ENCODE measurements around the gene BTBD10. TPM values are rescaled to one million over a fixed set of nuclear protein-coding genes. Genes with fewer than 3 reads are reported as not detected.
"Not testable (repeated sequence)": the region's sequence is repeated elsewhere in the genome, so short reads cannot be mapped to it uniquely, and the experiment has no call there.

The BTBD10 gene
- total RNA-seq, 1 donor from 2014 or later, result 24.7 TPM

- DNase-seq (ENCODE audit: extremely low spot score, unreplicated experiment), result no peak
Observed at GRCh38 chr11:13445588-13445987, 17.4 kb downstream of the BTBD10 start.

GRCh38 chr11:13440100-13440855, 22.7 kb downstream of the BTBD10 start:
- TF ChIP-seq CTCF (conservative IDR thresholded peaks at IDR 0.05), result no peak
- Mint-ChIP-seq H3K27me3 (no peaks in the 10 kb centered on the region), H3K4me3 (no peak overlapping the region), H3K4me1 (ENCODE audit: unreplicated experiment) (peaks cover 5% of the 10 kb centered on the region), H3K9me3 (no peaks in the 10 kb centered on the region), H3K36me3 (no peaks in the 10 kb centered on the region), H3K27ac (no peak overlapping the region)
- no peak for DNase-seq (ENCODE audit: extremely low spot score, unreplicated experiment)

More at GRCh38 chr11:13445588-13445987, 17.4 kb downstream of the BTBD10 start:
- no peak for TF ChIP-seq CTCF (conservative IDR thresholded peaks at IDR 0.05)
- Mint-ChIP-seq H3K27ac (no peak overlapping the region), H3K4me1 (ENCODE audit: unreplicated experiment) (no peaks in the 10 kb centered on the region), H3K4me3 (no peak overlapping the region), H3K36me3 (no peaks in the 10 kb centered on the region), H3K9me3 (no peaks in the 10 kb centered on the region), H3K27me3 (no peaks in the 10 kb centered on the region)

- Mint-ChIP-seq H3K27me3 (no peaks in the 10 kb centered on the region), H3K9me3 (no peaks in the 10 kb centered on the region)
- no peak for DNase-seq (ENCODE audit: extremely low spot score, unreplicated experiment)
Observed at GRCh38 chr11:13438291-13438690, 24.7 kb downstream of the BTBD10 start.

GRCh38 chr11:13436836-13437235, 26.2 kb downstream of the BTBD10 start:
- not testable (repeated sequence) for H3K27me3 Mint-ChIP-seq; H3K4me3 Mint-ChIP-seq; H3K36me3 Mint-ChIP-seq; H3K27ac Mint-ChIP-seq; H3K4me1 Mint-ChIP-seq (ENCODE audit: unreplicated experiment); DNase-seq (ENCODE audit: extremely low spot score, unreplicated experiment); H3K9me3 Mint-ChIP-seq

More at GRCh38 chr11:13438291-13438690, 24.7 kb downstream of the BTBD10 start:
- Mint-ChIP-seq H3K4me3 (no peak overlapping the region), H3K27ac (no peak overlapping the region), H3K4me1 (ENCODE audit: unreplicated experiment) (peaks cover 5% of the 10 kb centered on the region), H3K36me3 (no peaks in the 10 kb centered on the region)
- TF ChIP-seq CTCF (conservative IDR thresholded peaks at IDR 0.05), result no peak

- Mint-ChIP-seq H3K27me3 (no peaks in the 10 kb centered on the region), H3K4me3 (no peak overlapping the region), H3K9me3 (peaks cover under 1% of the 10 kb centered on the region), H3K27ac (no peak overlapping the region), H3K4me1 (ENCODE audit: unreplicated experiment) (no peaks in the 10 kb centered on the region), H3K36me3 (peaks cover 4% of the 10 kb centered on the region)
- no peak for DNase-seq (ENCODE audit: extremely low spot score, unreplicated experiment)
- no peak for TF ChIP-seq CTCF (conservative IDR thresholded peaks at IDR 0.05)
Observed at GRCh38 chr11:13434247-13435205, 28.5 kb downstream of the BTBD10 start.

GRCh38 chr11:13433437-13433836, 29.6 kb downstream of the BTBD10 start:
- Mint-ChIP-seq H3K9me3 (peaks cover 6% of the 10 kb centered on the region), H3K27ac (no peak overlapping the region), H3K36me3 (peaks cover 9% of the 10 kb centered on the region), H3K27me3 (no peaks in the 10 kb centered on the region), H3K4me1 (ENCODE audit: unreplicated experiment) (no peaks in the 10 kb centered on the region), H3K4me3 (no peak overlapping the region)
- TF ChIP-seq CTCF (conservative IDR thresholded peaks at IDR 0.05), result no peak
- no peak for DNase-seq (ENCODE audit: extremely low spot score, unreplicated experiment)
